Esophagus muscularis mucosa (tissue), 4 donors: ENCODE data around the gene SIK2. TPM values are rescaled to one million over a fixed set of nuclear protein-coding genes. Genes with fewer than 3 reads are reported as not detected.
"Not testable (repeated sequence)": the region's sequence is repeated elsewhere in the genome, so short reads cannot be mapped to it uniquely, and the experiment has no call there.

Experiments used
- DNase-seq: peaks from one replicate; pipeline ENCODE4 v3.0.0-alpha.2; 2017; ENCODE audit errors: extremely low spot score
- H3K27ac ChIP-seq, 4 donors: fragments of 200-600 bp; sonication (generic); replicated peaks in 1 of 4; 1 replicate in 3 of 4; 2 replicates in 1 of 4; pipeline ENCODE4 v1.5.1; 2016 to 2019; ENCODE audit warnings: mild to moderate bottlenecking in 1 of 4
- H3K27me3 ChIP-seq, 4 donors: fragments of 200-600 bp; sonication (generic); one replicate each; pipeline versions ENCODE4 v1.5.1 to v1.6.0; 2016 to 2019
- H3K36me3 ChIP-seq, 4 donors: fragments of 200-600 bp; sonication (generic); one replicate each; pipeline ENCODE4 v1.5.1; 2016 to 2019
- H3K4me1 ChIP-seq, 4 donors: fragments of 200-600 bp; sonication (generic); one replicate each; pipeline ENCODE4 v1.5.1; 2016 to 2019
- H3K4me3 ChIP-seq, 4 donors: fragments of 200-600 bp; sonication (generic); 1 replicate in 2 of 4; 2 replicates in 2 of 4; pipeline ENCODE4 v1.5.1; 2016 to 2019; ENCODE audit warnings: mild to moderate bottlenecking in 4 of 4, moderate library complexity in 1 of 4
- H3K9me3 ChIP-seq, 4 donors: fragments of 200-600 bp; sonication (generic); 1 replicate in 3 of 4; 2 replicates in 1 of 4; pipeline ENCODE4 v1.5.1; 2016 to 2019
- EP300 ChIP-seq: sonication (generic); formaldehyde crosslinking; IDR thresholded peaks from one replicate; pipeline ENCODE4 v1.6.1; 2017; ENCODE audit warnings: antibody characterized with exemption
- POLR2A ChIP-seq: fragments of 450-650 bp; IDR thresholded peaks from one replicate; pipeline ENCODE4 v1.6.1; 2017; ENCODE audit warnings: antibody characterized with exemption, moderate library complexity, mild to moderate bottlenecking, low read depth
- POLR2AphosphoS5 ChIP-seq, 2 donors: sonication (generic); formaldehyde crosslinking; IDR thresholded peaks; one replicate each; pipeline ENCODE4 v1.6.1; 2017; ENCODE audit warnings: antibody characterized with exemption in 2 of 2
- WGBS: methylation state at CpG from one replicate; pipeline ENCODE4 v1.1.5; 2018; 5-methylcytosine and 5-hydroxymethylcytosine counted together
- intact Hi-C: fragments of 100-400 bp; cut with DNase I; formaldehyde crosslinking; loops from one replicate; pipeline ENCODE4 v1.15.1; 2023
- total RNA-seq, 4 donors: library from RNA; depleted of rRNA; stranded (reverse); fragments of >200 nt; gene quantifications; one replicate each; pipeline versions ENCODE4 v1.1.0 to v1.2.1, GENCODE V29; 2016
- TF ChIP-seq, protein P1 (sequence below), 3 experiments: fragments of 200-600 bp in 2 of 3; fragments of 450-650 bp in 1 of 3; sonication (generic) in 2 of 3; IDR thresholded peaks; one replicate each; pipeline ENCODE4 v1.5.1; 2017 to 2019; ENCODE audit warnings: antibody characterized with exemption in 3 of 3, mild to moderate bottlenecking in 2 of 3, moderate library complexity in 1 of 3

Gene SIK2
- total RNA-seq, 4 donors from 2014 or later = 14.5 to 22.1 (median 17.4) TPM

GRCh38 chr11:111715142-111715816, 113.0 kb downstream of the SIK2 start:
- Histone ChIP-seq H3K36me3 (peaks cover 0 to 66% (median 34%) of the 10 kb centered on the region in 4 donors), H3K4me1 (peaks cover 7 to 23% (median 19%) of the 10 kb centered on the region in 4 donors), H3K4me3 (no peak overlapping the region), H3K9me3 (no peaks in the 10 kb centered on the region), H3K27me3 (no peaks in the 10 kb centered on the region), H3K27ac (no peak overlapping the region)
- DNase-seq = no peak
- intact Hi-C loops = no loop called here
- TF ChIP-seq POLR2AphosphoS5 (IDR thresholded peaks at IDR 0.05) (no peak), POLR2A (no peak), EP300 (no peak)
- TF ChIP-seq, protein P1, sequence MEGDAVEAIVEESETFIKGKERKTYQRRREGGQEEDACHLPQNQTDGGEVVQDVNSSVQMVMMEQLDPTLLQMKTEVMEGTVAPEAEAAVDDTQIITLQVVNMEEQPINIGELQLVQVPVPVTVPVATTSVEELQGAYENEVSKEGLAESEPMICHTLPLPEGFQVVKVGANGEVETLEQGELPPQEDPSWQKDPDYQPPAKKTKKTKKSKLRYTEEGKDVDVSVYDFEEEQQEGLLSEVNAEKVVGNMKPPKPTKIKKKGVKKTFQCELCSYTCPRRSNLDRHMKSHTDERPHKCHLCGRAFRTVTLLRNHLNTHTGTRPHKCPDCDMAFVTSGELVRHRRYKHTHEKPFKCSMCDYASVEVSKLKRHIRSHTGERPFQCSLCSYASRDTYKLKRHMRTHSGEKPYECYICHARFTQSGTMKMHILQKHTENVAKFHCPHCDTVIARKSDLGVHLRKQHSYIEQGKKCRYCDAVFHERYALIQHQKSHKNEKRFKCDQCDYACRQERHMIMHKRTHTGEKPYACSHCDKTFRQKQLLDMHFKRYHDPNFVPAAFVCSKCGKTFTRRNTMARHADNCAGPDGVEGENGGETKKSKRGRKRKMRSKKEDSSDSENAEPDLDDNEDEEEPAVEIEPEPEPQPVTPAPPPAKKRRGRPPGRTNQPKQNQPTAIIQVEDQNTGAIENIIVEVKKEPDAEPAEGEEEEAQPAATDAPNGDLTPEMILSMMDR (IDR thresholded peaks at IDR 0.05) = no peak
- 79% methylated on average over 5 of the region's 5 CpGs for WGBS

DNA sequence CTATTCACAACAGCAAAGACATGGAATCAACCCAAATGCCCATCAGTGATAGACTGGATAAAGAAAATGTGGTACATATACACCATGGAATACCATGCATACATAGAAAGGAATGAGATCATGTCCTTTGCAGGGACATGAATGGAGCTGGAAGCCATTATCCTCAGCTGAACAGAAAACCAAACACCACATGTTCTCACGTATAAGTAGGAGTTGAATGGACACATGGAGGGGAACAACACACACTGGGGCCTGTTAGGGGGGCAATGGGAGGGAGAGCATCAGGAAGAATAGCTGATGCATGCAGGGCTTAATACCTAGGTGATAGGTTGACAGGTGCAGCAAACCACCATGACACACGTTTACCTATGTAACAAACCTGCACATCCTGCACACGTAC, 115.4 kb downstream of the SIK2 start:
- intact Hi-C loops, H3K4me3 ChIP-seq, H3K27me3 ChIP-seq, H3K9me3 ChIP-seq, DNase-seq: not testable (repeated sequence)
- Histone ChIP-seq H3K36me3 (peaks cover 21 to 74% (median 47%) of the 10 kb centered on the region in 4 donors), H3K4me1 (peaks cover 7 to 23% (median 19%) of the 10 kb centered on the region in 4 donors), H3K27ac (peak overlapping the region; percentile 47 to 64 (median 60))
- 95% methylated on average over 3 of the region's 3 CpGs for WGBS

GRCh38 chr11:111718436-111718835, 116.2 kb downstream of the SIK2 start:
- H3K9me3 ChIP-seq = no peaks in the 10 kb centered on the region
- no peaks in the 10 kb centered on the region for H3K27me3 ChIP-seq
- DNase-seq = no peak
- no peak overlapping the region for H3K4me3 ChIP-seq
- H3K27ac ChIP-seq = peak overlapping the region; percentile 47 to 64 (median 60)
- H3K36me3 ChIP-seq = peaks cover 29 to 74% (median 48%) of the 10 kb centered on the region in 4 donors
- WGBS = 66% methylated on average over 6 of the region's 6 CpGs
- intact Hi-C loops = no loop called here
- H3K4me1 ChIP-seq = peaks cover 7 to 23% (median 19%) of the 10 kb centered on the region in 4 donors
- TF ChIP-seq POLR2A (no peak), POLR2AphosphoS5 (IDR thresholded peaks at IDR 0.05) (peak; percentile 68)

DNA sequence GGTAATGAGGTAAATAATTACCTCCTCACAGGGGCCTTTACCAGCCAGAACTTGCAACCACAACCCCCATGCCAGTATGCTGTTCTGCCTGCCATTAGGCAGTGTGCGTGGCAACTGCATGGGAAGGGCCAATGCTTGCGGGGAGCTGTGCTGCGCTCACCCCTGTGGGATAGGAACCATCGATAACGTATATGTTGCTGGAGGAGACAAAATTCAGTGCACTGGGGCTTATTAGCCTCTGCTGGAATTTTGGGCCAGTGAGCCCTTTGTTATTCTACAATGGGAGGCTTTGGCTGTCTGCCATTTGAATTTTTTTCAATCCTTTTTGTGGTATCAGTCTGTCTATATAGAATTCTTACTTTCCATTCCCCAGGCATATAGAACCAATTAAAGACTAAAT, 116.6 kb downstream of the SIK2 start:
- no peak for TF ChIP-seq EP300
- H3K27ac ChIP-seq = peak overlapping the region; percentile 47 to 64 (median 60)
- no peaks in the 10 kb centered on the region for H3K9me3 ChIP-seq
- no peaks in the 10 kb centered on the region for H3K27me3 ChIP-seq
- H3K4me3 ChIP-seq = no peak overlapping the region
- DNase-seq = no peak
- peaks cover 33 to 74% (median 50%) of the 10 kb centered on the region in 4 donors for H3K36me3 ChIP-seq
- 93% methylated on average over 5 of the region's 5 CpGs for WGBS
- intact Hi-C loops = no loop called here
- H3K4me1 ChIP-seq = peaks cover 7 to 23% (median 19%) of the 10 kb centered on the region in 4 donors

- 84% methylated on average over 2 of the region's 2 CpGs for WGBS
- H3K4me3 ChIP-seq = no peak overlapping the region
- peak overlapping the region in 1 of 4 donors; percentile 59 for H3K27ac ChIP-seq
- H3K4me1 ChIP-seq = peaks cover 7 to 23% (median 19%) of the 10 kb centered on the region in 4 donors
- TF ChIP-seq POLR2A = no peak
- TF ChIP-seq EP300 = no peak
- TF ChIP-seq POLR2AphosphoS5 (IDR thresholded peaks at IDR 0.05) = no peak
- TF ChIP-seq, protein P1 (IDR thresholded peaks at IDR 0.05) = no peak
- intact Hi-C loops = no loop called here
- peaks cover 38 to 76% (median 53%) of the 10 kb centered on the region in 4 donors for H3K36me3 ChIP-seq
- no peaks in the 10 kb centered on the region for H3K9me3 ChIP-seq
- H3K27me3 ChIP-seq = no peaks in the 10 kb centered on the region
- DNase-seq = no peak
These were observed 117.1 kb downstream of the SIK2 start for GRCh38 chr11:111719379-111719778.

DNA sequence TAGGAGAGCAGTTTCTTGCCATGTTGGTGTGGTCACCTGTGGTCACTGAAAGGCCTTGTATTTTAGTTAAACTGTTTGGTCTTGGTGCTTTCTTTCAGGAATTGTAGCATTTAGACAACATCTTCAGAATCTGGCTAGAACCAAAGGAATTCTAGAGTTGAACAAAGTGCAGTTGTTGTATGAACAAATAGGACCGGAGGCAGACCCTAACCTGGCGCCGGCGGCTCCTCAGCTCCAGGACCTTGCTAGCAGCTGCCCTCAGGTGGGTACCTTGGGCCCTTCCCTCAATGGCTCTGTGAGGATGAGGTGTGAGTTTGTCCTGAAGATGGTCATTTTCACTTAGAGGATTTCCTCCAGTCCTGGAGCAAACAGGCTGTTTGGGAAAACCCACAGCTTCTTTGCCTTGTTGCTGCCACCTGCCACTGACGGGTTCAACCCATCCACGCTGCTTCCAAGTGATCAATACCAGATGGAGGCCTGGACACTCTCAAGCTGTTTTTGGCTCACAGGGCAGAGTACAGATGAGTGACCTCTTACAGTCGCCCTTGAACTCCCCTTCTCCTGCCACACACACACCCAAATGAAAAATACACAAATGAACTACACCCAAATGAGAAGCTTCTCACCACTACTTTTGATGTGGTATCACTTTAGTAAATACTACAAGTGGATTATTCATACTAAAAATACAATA, 118.7 kb downstream of the SIK2 start:
- Histone ChIP-seq H3K36me3 (peaks cover 47 to 85% (median 61%) of the 10 kb centered on the region in 4 donors), H3K9me3 (no peaks in the 10 kb centered on the region), H3K27ac (no peak overlapping the region), H3K4me1 (peaks cover 7 to 23% (median 17%) of the 10 kb centered on the region in 4 donors), H3K4me3 (no peak overlapping the region), H3K27me3 (no peaks in the 10 kb centered on the region)
- 87% methylated on average over 7 of the region's 7 CpGs for WGBS
- DNase-seq = no peak
- intact Hi-C loops = no loop called here
- TF ChIP-seq, protein P1 (IDR thresholded peaks at IDR 0.05) = no peak
- TF ChIP-seq POLR2A (no peak), EP300 (no peak), POLR2AphosphoS5 (IDR thresholded peaks at IDR 0.05) (no peak)
